PC-3 (cell line): ENCODE results near the gene CD44. TPM values are rescaled to one million over a fixed set of nuclear protein-coding genes. Genes with fewer than 3 reads are reported as not detected.

ENCODE experiments used
- ATAC-seq: fragments of 200-7000 bp; cut with Tn5 transposase; 2 replicates; pipeline ENCODE4 v1.9.1; 2020; ENCODE audit warnings: mild to moderate bottlenecking, moderate library complexity
- BruUV-seq: library from RNA; stranded (reverse); fragments of 400-500 nt; replicated peaks from 2 replicates; lab custom pipeline; 2021; lab: Mats Ljungman, UMichigan
- CTCF ChIA-PET: fragments of 300-600 bp; sonication (Branson Sonifier 250); formaldehyde crosslinking; loops from one replicate; lab custom pipeline; 2022; ENCODE audit warnings: antibody characterized with exemption; lab: Charles Lee
- POLR2A ChIA-PET: fragments of 300-600 bp; sonication (Branson Sonifier 250); formaldehyde crosslinking; loops from one replicate; lab custom pipeline; 2022; ENCODE audit warnings: antibody characterized with exemption; ENCODE audit not compliant: unreplicated experiment; lab: Charles Lee
- DNase-seq: peaks from one replicate; pipeline ENCODE4 v3.0.0-alpha.2; 2015
- H2AFZ ChIP-seq: fragments of 300-600 bp; sonication (generic); 2 replicates; pipeline ENCODE4 v1.6.0; 2016; ENCODE audit warnings: antibody characterized with exemption, low read length
- H3F3A ChIP-seq: fragments of 300-600 bp; sonication (generic); one replicate; pipeline ENCODE4 v1.6.0; 2017; ENCODE audit warnings: antibody characterized with exemption, low read length, control low read depth, mild to moderate bottlenecking; ENCODE audit not compliant: unreplicated experiment
- H3K27ac ChIP-seq: fragments of 300-600 bp; sonication (generic); 2 replicates; pipeline ENCODE4 v1.5.1; 2016; ENCODE audit warnings: mild to moderate bottlenecking, low read length
- H3K27me3 ChIP-seq: fragments of 300-600 bp; sonication (generic); 2 replicates; pipeline ENCODE4 v1.6.1; 2016; ENCODE audit warnings: low read length, mixed read lengths
- H3K36me3 ChIP-seq: fragments of 300-600 bp; sonication (generic); 2 replicates; pipeline ENCODE4 v1.6.1; 2016; ENCODE audit warnings: low read depth, mixed run types, low read length, mixed read lengths
- H3K4me1 ChIP-seq: fragments of 300-600 bp; sonication (generic); 2 replicates; pipeline ENCODE4 v1.5.1; 2016; ENCODE audit warnings: low read length; ENCODE audit not compliant: insufficient read depth
- H3K4me2 ChIP-seq: fragments of 300-600 bp; sonication (generic); 2 replicates; pipeline ENCODE4 v1.6.0; 2016; ENCODE audit warnings: low read length
- H3K4me3 ChIP-seq: fragments of 300-600 bp; sonication (generic); 2 replicates; pipeline ENCODE4 v1.5.1; 2016; ENCODE audit warnings: mild to moderate bottlenecking, low read length, mixed read lengths
- H3K79me2 ChIP-seq: fragments of 300-600 bp; sonication (generic); 2 replicates; pipeline ENCODE4 v1.6.1; 2017; ENCODE audit warnings: low read length, mixed read lengths
- H3K9ac ChIP-seq: fragments of 300-600 bp; sonication (generic); 2 replicates; pipeline ENCODE4 v1.6.0; 2016; ENCODE audit warnings: mild to moderate bottlenecking, low read length
- H3K9me2 ChIP-seq: fragments of 300-600 bp; sonication (generic); replicated peaks from 2 replicates; pipeline ENCODE4 v1.6.1; 2016; ENCODE audit warnings: mixed run types, low read length, mixed read lengths
- H3K9me3 ChIP-seq: fragments of 300-600 bp; sonication (generic); 2 replicates; pipeline ENCODE4 v1.6.1; 2016; ENCODE audit warnings: low read length, mixed read lengths
- H4K20me1 ChIP-seq: fragments of 300-600 bp; sonication (generic); 2 replicates; pipeline ENCODE4 v1.6.1; 2016; ENCODE audit warnings: low read length, mixed read lengths
- CTCF ChIP-seq: fragments of 300-600 bp; sonication (generic); conservative IDR thresholded peaks from 2 replicates; pipeline ENCODE4 v1.5.1; 2017; ENCODE audit warnings: antibody characterized with exemption, low read depth, mild to moderate bottlenecking, low read length
- EZH2 ChIP-seq: fragments of 300-600 bp; sonication (generic); IDR thresholded peaks from one replicate; pipeline ENCODE4 v1.6.1; 2017; ENCODE audit warnings: antibody characterized with exemption, mild to moderate bottlenecking, low read length; ENCODE audit not compliant: unreplicated experiment
- EZH2phosphoT487 ChIP-seq: fragments of 300-600 bp; sonication (generic); IDR thresholded peaks from 2 replicates; pipeline ENCODE4 v1.6.1; 2018; ENCODE audit warnings: mild to moderate bottlenecking, antibody characterized with exemption, low read length, borderline replicate concordance
- intact Hi-C: fragments of 100-400 bp; cut with micrococcal nuclease; formaldehyde crosslinking; loops from 2 replicates; pipeline ENCODE4 v1.9.0; 2023
- total RNA-seq: library from RNA; depleted of rRNA; stranded (reverse); fragments of >200 nt; gene quantifications from 2 replicates; pipeline ENCODE4 v1.2.3, GENCODE V29; 2014

Gene CD44
- total RNA-seq, 1 experiment from 2014 or later: 181 TPM

GRCh38 chr11:35208795-35209194 lies 69.8 kb downstream of the CD44 start:
- no peak for DNase-seq
- no peak for TF ChIP-seq EZH2phosphoT487
- TF ChIP-seq EZH2: no peak
- TF ChIP-seq CTCF: no peak
- Histone ChIP-seq H3F3A (no peaks in the 10 kb centered on the region), H3K9me3 (no peaks in the 10 kb centered on the region), H3K27me3 (no peaks in the 10 kb centered on the region), H3K36me3 (peaks cover 49% of the 10 kb centered on the region), H3K4me2 (no peak overlapping the region), H3K9me2 (no peaks in the 10 kb centered on the region), H2AFZ (no peak overlapping the region), H3K79me2 (no peaks in the 10 kb centered on the region), H3K4me3 (no peak overlapping the region), H3K4me1 (peaks cover 7% of the 10 kb centered on the region), H4K20me1 (no peaks in the 10 kb centered on the region), H3K9ac (no peak overlapping the region), H3K27ac (no peak overlapping the region)
- POLR2A ChIA-PET: no interaction called here
- intact Hi-C loops: no loop called here
- no peak for ATAC-seq
- no TSS peak for BruUV-seq
- CTCF ChIA-PET: no interaction called here

GRCh38 chr11:35210876-35211546 lies 72.0 kb downstream of the CD44 start:
- Histone ChIP-seq H3K79me2 (no peaks in the 10 kb centered on the region), H2AFZ (no peak overlapping the region), H3F3A (no peaks in the 10 kb centered on the region), H3K27ac (no peak overlapping the region), H4K20me1 (no peaks in the 10 kb centered on the region), H3K27me3 (no peaks in the 10 kb centered on the region), H3K4me3 (no peak overlapping the region), H3K4me1 (peaks cover 23% of the 10 kb centered on the region), H3K9me2 (no peaks in the 10 kb centered on the region), H3K4me2 (no peak overlapping the region), H3K9ac (no peak overlapping the region), H3K36me3 (peaks cover 37% of the 10 kb centered on the region), H3K9me3 (no peaks in the 10 kb centered on the region)
- ATAC-seq (no peak), DNase-seq (no peak)
- no TSS peak for BruUV-seq
- intact Hi-C loops: no loop called here
- CTCF ChIA-PET: interaction anchor here (0.5 kb wide), 1 partner anchor 1292 kb away, joined by 3 read pairs; no protein-coding TSS in a partner anchor
- POLR2A ChIA-PET: no interaction called here
- TF ChIP-seq EZH2phosphoT487: no peak
- no peak for TF ChIP-seq EZH2
- no peak for TF ChIP-seq CTCF

- intact Hi-C loops: no loop called here
Measured at GRCh38 chr11:35211952-35212351, 73.0 kb downstream of the CD44 start.

More at GRCh38 chr11:35211952-35212351, 73.0 kb downstream of the CD44 start:
- Histone ChIP-seq H2AFZ (no peak overlapping the region), H3K4me1 (peaks cover 23% of the 10 kb centered on the region), H3K27me3 (no peaks in the 10 kb centered on the region), H4K20me1 (no peaks in the 10 kb centered on the region), H3K36me3 (peaks cover 42% of the 10 kb centered on the region), H3K79me2 (no peaks in the 10 kb centered on the region), H3K4me2 (no peak overlapping the region), H3F3A (no peaks in the 10 kb centered on the region), H3K9me2 (no peaks in the 10 kb centered on the region), H3K9ac (no peak overlapping the region), H3K9me3 (no peaks in the 10 kb centered on the region), H3K27ac (no peak overlapping the region), H3K4me3 (no peak overlapping the region)
- no peak for TF ChIP-seq CTCF
- no peak for TF ChIP-seq EZH2
- TF ChIP-seq EZH2phosphoT487: no peak
- no peak for DNase-seq
- CTCF ChIA-PET: no interaction called here
- ATAC-seq: no peak
- POLR2A ChIA-PET: no interaction called here
- no TSS peak for BruUV-seq
